HPDE6-E6E7 (cell line): ENCODE data around the gene GCH1.
"Not testable (repeated sequence)": the region's sequence is repeated elsewhere in the genome, so short reads cannot be mapped to it uniquely, and the experiment has no call there.

Source experiments
- DNase-seq: peaks from one replicate; pipeline ENCODE4 v3.0.0; 2011; ENCODE audit warnings: missing footprints; ENCODE audit errors: extremely low spot score

Gene GCH1, protein sequence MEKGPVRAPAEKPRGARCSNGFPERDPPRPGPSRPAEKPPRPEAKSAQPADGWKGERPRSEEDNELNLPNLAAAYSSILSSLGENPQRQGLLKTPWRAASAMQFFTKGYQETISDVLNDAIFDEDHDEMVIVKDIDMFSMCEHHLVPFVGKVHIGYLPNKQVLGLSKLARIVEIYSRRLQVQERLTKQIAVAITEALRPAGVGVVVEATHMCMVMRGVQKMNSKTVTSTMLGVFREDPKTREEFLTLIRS

DNA sequence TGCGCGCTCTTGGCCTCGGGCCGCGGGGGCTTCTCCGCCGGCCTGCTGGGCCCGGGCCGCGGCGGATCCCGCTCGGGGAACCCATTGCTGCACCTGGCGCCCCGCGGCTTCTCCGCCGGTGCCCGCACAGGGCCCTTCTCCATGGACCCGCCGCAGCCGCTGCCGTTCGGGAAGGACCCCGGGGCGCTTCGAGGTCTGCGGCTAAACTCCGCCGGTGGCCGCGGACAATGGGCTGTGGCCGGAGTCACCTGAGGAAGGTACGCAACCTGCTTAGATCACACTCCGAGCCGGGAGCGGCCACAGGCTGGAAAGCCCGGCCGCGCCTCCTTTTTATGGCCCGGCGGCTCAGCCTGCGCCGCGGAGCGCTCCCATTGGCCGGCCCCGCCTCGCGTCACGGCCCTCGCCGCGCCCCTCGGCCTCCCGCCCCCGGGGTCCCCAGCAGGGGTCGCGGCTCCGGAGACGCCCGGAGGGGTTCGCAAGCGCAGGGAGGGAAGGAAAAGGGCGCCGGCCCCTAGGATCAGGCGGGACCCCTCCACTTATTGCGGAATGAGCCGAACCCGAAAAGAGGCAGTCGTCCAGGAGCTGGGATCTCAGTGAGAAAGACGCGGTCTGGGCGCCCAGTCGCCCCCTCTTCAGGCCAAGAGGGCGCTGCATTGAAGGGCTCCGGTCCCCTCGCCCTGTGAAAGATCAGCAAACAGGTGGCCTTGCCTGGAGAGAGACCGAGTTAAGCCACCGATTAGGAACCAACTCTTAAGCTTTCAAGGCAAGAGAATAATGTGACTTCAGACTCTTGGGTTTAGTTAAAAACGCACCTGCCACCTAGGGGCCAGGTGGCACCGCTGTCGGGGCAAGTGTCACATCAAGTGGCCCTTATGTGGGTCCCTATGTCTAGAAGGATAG, at the start of gene GCH1:
Gene GCH1 (minus strand): TSS at position 306 of the 900 bp plus-strand sequence. CDS start 163 bp downstream, at position 143.
- peak; percentile 50 for DNase-seq

DNA sequence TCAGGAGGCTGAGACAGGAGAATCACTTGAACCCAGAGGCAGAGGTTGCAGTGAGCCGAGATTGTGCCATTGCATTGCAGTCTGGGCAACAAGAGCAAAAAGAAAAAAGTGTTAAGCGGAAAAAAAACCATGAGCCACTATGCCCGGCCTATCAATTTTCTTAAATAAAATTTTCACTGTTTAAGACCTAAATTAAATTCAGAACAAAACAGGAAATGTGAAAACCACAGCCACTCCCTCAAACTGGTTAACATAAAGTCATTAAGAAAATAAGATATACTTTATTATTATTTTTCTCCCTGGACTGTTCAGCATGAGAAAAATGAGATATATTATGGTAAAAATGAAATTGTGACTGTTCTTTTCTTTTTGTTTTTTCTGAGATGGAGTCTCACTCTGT, 44.6 kb upstream of the GCH1 start:
- DNase-seq: no peak

DNA sequence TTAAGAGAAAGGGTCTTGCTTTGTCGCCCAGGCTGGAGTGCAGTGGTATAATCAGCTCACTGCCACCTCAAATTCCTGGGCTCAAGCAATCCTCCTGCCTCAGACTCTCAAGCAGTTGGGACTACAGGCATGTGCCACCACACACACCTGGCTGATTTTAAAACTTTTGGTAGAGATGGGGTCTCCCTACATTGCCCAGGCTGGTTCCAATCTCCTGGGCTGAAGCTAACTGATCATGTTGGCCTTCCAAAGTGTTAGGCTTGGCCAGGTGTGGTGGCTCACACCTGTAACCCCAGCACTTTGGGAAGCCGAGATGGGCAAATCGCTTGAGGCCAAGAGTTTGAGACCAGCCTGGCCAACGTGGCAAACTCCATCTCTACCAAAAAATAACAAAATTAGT, 43.9 kb upstream of the GCH1 start:
- no peak for DNase-seq

DNA sequence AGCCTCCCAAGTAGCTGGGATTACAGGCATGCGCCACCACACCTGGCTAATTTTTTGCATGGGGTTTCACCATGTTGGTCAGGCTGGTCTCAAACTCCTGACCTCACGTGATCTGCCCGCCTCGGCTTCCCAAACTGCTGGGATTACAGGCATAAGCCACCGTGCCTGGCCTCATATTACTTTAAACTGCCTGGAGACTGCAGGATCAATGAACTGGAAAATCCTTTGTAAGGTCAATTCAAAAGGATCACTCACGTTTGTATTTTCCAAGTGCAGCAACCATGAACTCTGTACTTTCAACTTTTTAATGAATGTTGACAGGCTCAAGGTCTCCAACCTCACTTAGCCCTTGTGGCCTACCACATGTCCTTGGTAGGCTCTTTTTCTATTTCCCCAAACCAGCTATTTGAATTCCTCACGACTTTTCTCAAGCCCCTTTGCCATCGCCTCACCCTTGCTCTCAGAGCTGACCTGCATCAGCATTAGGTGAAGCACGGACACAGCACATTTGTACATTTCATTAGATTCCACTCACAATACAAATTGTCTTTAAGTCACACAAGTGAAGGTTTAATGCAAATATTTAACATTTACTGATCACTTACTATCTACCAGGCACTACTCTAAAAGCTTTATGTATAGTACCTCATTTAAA, 42.2 kb upstream of the GCH1 start:
- DNase-seq: no peak

DNA sequence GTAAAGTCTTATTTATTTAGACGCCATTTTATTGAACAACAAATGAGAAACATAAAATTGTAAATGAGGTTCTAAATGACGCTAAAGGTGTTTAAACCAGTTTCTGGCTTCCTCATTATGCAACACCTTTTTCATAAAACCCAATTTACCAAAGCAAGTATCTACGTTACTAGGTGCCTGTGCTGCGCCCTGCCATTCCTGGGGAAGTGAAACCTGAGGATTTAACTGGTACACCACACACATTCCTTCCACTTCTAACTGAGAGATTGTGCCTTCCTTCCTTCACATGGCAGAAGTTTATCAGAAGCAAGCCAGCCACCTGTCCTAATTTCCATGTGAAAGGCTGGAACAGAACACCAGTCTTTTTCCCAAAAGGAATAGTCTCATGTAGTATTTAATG, 40.3 kb upstream of the GCH1 start:
- DNase-seq: no peak

DNA sequence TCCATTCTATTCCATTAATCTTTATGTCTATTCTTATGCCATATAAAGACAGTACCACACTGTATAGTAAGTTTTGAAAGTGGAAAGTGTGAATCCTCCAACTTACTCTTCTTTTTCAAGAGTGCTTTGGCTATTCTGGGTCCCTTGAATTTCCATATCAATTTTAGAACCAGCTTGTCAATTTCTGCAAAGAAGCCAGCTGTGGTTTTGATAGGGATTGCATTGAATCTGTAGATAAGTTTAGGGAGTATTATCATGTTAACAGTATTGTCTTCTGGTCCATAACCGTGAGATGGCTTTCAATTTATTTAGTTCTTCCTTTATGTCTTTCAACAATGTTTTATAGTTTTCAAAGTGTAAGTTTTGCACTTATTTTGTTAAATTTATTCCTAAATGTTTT, 34.2 kb upstream of the GCH1 start:
- DNase-seq: no peak

DNA sequence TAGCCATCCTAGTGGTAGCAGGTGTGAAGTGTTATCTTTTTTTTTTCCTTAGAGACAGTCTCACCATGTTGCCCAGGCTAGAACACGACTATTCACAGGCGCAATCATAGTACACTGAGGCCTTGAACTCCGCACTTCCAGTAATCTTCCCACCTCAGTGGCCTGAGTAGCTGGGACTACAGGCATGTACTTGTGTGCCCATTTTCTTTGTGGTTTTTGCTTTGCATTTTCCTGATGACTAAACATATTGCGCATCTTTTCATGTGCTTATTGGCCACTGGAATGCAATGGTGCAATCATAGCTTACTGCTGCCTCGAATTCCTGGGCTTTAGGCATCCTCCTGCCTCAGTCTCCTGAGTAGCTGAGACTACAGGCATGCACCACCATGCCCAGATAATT, 33.3 kb upstream of the GCH1 start:
- no peak for DNase-seq

DNA sequence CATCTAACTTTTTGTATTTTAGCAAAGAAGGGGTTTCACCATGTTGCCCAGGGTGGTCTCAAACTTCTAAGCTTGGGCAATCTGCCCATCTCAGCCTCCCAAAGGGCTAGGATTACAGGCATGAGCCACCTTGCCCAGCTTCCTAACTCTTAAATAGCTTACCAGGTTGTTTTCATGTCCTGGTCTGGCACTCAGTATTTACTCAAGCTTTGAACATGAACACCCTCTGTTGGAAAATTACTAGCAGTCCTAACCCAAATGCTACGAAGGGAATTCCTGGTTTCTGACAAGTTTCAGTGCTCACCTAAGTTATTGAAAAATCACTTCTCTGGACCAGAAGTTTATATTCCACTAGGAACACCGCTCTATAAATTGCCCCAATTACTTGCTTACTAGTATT, 32.5 kb upstream of the GCH1 start:
- no peak for DNase-seq

DNA sequence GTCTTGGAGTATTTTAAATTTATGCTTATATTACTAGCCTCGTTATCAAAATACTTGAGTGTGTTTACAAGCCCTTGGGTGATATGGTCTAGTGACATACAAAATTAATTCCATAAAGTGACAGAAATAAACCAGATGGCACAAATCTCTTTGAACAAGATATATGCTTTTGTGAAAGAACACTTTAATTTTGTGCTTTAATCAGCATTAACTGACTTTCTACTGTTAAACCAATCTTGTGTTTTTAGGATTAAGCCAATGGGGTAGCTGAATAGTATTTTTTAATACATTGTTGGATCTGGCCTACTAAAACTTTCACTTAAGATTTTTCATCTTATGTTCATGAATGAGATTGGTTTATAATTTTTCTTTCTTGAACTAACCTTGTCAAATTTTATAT, 30.4 kb upstream of the GCH1 start:
- no peak for DNase-seq

DNA sequence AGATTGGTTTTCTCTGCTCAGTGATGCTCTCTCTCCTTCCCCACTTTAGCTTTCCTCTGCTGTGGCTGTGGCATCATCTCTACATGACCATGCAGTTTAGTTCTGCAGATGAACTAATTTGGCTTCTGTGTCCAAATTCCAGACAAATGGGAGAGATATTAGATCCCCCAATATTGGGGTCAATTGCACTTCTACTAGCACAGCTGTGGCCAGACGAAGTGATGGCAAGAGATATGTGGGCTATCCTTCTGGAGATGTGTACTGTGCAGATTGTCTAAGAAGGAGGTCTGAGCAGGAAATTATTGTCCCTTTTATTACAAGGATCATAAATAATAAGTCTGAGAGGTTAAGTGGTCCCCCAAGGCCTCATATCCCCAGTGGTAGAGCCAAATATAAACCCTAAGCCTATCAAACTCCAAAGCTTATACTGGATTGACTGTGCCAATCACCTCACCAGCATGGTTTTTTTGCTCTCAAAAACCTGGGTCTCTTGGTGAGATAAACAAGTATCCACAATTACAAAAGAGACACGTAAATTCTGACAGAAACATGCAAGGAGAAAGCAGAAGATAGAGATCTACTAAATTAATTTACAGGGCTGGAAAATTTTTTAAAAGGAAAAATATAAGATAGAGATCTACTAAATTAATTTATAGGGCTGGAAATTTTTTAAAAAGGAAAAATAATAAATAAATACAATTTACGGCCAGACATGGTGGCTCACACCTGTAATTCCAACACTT, 29.1 kb upstream of the GCH1 start:
- no peak for DNase-seq

DNA sequence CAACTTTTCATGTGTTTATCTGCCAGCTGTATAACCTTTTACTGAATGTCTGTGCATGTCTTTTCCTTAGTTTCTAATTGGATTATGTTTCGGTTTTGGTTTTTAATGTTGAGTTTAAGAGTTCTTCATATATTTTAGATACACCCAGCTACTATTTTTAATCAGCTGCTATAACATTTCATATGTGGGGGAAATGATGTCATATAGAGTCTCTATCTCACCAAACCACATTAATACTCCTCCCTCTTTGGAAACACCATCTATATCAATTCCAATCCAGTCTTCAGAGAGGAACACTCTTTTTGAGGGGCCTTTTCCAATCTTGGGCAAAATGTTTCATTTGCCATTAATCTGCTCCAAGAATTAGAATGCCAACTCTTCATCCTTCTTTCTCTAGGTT, 28.5 kb upstream of the GCH1 start:
- DNase-seq: no peak

DNA sequence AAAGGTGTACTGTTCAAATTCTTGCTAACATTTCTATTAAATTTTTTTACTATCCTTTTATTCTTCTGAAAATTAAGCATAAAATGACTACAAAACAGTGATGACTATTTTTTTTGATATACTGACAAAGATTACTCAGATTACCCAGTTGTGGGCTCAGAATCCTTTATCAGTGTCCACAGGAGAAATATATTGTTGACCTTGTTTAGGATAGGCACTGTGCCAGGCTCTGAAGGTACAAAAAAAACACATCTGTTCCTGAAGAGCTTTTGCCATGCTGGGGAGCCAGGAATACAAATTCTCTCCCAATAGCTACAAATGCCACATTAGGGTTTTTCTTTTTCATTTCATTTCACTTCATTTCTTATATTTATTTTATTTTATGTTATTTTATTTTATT, 26.9 kb upstream of the GCH1 start:
- DNase-seq: no peak

DNA sequence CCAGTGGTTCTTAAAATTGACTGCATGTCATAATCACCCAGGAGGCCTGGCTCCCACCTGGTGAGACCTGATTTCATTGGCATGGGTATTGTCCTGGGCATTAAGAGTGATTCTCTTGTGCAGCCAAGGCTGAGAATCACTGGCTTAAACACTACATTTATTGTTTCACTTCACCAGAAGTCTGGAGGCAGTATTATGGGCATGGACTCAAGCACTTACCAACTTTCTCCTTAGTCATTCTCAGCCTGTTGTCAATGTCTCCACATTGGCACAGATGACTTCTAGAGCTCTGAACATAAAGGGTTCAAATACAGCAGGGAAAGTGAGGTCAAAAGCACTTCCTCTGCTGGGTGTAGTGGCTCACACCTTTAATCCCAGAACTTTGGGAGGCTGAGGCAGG, 25.6 kb upstream of the GCH1 start:
- no peak for DNase-seq

DNA sequence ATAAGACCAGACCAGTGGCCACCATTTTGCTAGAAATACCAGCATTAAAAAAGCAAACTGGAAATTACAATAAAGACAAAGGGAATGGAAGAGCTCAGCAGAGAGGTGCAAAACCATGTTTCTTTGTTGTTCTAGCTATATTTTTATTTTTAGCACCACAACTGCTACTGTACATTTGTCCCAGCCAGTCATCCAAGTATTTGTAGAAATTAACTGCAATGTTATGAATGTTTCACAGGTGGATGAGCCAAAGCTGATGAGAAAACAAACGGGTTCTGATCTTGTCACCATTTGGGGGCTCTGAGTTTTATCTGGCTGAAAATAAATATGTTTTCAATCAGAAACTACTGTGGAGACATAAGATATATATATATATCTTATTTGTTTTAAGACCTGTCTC, 24.9 kb upstream of the GCH1 start:
- DNase-seq: no peak

DNA sequence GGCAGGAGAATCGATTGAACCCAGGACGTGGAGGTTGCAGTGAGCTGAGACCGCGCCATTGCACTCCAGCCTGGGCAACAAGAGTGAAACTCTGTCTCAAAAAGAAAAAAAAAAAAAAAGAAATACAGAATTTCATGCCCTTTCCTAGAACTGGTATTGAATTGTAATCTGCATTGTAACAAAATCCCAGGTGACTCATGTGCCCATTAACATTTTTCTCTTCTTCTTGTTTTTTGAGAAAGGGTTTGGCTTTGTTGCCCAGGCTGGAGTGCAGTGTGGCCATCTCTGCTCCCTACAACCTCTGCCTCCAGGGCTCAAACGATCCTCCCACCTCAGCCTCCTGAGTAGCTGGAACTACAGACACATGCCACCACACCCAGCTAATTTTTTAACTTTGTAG, 23.9 kb upstream of the GCH1 start:
- not testable (repeated sequence) for DNase-seq

DNA sequence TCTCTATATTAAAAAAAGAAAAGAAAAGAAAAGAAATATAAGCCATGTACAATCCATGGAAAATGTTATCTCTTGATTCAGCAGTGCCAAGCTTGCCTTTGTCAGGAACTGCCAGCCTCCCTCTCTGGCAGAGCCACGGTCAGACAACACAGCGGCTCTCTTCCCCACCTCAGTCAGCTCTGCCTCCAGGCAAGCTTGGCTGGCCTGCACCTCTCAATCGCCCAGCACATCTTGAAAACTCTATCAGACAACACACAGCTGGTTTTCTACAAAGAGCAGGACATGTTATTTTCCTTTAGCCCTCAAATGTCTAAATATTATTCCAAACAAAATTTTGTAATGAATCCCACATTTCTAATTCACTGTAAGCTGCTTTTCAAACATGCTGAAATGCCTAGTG, 20.0 kb upstream of the GCH1 start:
- DNase-seq: no peak

DNA sequence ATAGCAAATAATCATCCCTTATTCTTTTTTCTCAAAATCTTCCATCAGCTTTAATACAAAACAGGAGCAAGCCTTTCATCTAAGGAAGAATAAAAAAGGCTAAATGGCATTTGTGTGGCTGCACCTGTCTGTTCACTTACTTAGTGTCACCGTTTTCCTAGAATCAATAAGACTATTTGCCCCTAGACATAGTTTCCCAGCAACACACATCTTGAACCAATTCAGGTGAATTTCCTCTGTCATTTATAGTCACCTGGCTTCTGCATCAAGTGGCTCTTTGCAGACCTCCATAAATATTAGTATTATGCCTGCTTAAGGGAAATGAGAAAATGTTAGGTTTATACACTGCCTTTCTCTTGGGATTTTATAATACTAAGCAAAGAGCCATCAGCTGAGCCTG, 17.4 kb upstream of the GCH1 start:
- no peak for DNase-seq

DNA sequence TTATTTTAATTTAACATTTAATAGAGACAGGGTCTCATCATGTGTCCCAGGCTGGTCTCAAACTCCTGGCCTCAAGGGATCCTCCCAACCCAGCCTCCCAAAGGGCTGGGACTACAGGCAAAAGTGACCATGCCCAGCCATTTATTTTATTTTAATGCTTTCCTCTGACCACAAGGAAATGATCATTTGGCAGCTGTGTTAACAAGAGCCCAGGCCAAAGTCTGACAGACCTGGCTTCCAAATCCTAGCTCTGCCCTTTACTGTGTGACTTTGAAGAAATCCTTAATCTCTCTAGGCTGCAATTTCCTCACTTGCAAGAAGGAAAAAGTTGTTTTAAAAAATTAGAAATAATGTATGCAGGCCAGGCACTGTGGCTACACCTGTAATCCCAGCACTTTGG, 16.7 kb upstream of the GCH1 start:
- no peak for DNase-seq

DNA sequence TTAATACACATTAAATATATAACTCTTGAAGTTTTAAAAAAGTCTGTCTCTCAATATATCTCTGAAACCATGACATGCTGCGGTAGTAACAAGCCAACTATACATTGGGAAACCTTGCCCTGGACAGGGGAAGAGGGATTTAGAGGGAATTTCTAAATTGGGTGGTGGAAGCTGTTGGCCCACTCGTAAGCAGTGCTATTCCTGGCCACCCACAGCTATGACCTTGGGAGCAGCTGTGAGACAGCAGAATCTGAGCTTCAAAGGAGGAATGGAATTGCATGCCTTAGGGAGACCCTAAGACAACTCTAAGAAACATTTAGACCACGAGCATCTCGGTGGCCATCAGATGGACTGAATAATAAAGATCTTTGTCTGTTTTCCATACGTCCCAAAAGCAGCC, 15.8 kb upstream of the GCH1 start:
- DNase-seq: no peak

DNA sequence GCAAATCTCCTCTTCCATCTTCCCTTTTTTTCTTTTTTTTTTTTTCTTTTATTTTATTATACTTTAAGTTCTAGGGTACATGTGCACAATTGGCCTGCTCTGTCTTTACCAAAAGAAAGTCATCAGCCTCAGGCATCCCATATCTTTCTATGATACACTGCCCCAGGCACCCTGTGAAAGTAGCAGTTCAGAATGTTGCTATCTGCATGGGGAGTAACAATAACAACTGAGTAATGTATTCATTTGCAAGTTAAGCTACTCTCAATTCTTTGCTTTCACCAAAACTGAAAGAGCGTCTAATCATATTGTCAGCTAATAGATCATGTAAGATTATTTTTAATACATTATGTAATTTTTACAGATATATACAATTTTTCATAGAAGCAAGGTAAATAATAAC, 13.5 kb upstream of the GCH1 start:
- no peak for DNase-seq

DNA sequence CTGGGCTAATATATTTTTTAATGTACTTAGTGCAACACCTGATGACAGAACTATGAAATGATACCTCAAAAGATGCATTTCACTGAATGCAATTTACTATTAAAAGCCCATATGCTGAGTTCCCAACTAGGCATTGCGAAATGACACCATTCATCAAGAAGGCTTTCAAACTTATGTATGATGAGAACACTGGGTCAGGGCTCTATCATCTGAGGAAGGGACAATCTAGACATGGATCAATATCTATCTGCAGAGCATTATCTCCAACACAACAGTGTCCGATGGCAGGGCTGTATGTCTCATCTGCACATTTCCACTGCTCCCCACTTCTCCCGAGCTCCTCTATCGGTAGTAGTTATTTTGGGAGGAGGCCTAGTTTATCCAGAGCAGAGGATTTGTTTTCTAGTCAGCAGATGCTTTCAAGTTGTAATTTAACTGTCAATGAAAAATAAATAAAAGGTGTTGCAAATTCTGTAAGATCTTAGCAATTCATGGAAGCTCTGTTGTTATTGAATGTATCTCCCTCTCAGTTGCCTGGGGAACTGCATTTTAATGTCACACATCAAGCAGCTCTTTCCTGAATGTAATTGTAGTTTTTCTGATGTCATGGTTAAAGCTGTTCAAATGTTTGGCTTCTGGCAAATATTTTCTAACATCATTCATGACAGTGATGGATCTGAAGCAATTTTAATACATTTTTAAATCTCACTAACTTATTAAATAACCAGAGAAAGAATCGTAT, 7.4 kb upstream of the GCH1 start:
- DNase-seq: no peak
